ENCODE results near the gene CLCNKA. TPM values are rescaled to one million over a fixed set of nuclear protein-coding genes. Genes with fewer than 3 reads are reported as not detected.
"Not testable (repeated sequence)": the region's sequence is repeated elsewhere in the genome, so short reads cannot be mapped to it uniquely, and the experiment has no call there.

The CLCNKA gene
- total RNA-seq, 2 experiments from 2014 or later, result not detected

DNA sequence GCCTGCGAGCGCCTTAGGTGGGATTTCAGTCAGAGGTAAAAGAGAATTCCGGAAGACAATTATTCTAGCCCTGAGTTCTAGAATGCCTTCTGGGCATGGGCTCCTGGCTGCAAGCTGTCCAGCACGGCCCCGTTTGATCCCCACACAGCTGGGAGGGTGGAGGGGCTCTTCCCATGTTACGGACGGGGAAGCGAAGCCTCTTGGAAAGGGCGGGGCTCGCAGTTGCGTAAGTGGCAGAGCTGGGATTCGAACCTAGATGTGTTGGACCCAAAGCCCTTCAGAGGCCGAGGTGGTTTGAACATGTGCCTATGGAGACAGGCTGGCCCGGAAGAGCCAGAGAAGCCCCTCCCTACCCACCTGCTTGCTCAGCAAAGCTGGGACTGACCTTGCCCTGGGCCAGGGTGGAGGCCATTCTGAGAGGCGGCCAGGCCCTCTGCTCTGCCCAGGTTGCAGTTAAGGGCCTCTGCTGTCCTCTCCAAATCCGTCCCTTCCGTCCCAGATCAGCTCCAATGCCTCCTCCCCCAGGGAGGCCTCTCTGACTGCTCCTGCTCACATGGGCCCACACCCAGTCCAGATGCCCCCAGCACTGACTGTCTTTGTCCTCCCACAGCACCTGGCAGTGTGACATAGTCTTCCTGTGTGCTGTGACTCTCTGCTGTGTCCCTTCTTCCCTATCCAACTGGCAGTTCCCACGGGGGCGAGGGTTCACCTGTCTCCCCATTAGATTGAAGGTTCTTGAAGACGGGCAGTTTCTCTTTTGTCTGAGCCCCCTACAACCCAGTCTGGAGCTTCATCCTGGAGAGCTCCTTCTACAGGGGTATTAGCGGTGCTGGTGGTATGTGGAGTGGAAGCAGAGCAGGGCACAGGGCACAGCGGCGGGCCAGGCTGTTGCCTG lies 2.8 kb upstream of the CLCNKA start:
- DNase-seq (no peak), ATAC-seq (no peak)
- H3K4me3 Mint-ChIP-seq, result no peak overlapping the region
- ChIA-PET POLR2A (no interaction called here), CTCF (interaction anchor here (0.6 to 1.4 kb wide), 2 partner anchors 9 to 227 kb away, joined by 3 read pairs; no protein-coding TSS in a partner anchor)
- H3K9me3 Mint-ChIP-seq (ENCODE audit: low read depth), result no peaks in the 10 kb centered on the region
- intact Hi-C loops (cut with DNase I, micrococcal nuclease), result no loop called here
- H3K4me1 Mint-ChIP-seq, result no peaks in the 10 kb centered on the region
- no peaks in the 10 kb centered on the region for H3K27me3 Mint-ChIP-seq
- H3K36me3 Mint-ChIP-seq (ENCODE audit: low read depth), result no peaks in the 10 kb centered on the region
- no peak overlapping the region for H3K27ac Mint-ChIP-seq

DNA sequence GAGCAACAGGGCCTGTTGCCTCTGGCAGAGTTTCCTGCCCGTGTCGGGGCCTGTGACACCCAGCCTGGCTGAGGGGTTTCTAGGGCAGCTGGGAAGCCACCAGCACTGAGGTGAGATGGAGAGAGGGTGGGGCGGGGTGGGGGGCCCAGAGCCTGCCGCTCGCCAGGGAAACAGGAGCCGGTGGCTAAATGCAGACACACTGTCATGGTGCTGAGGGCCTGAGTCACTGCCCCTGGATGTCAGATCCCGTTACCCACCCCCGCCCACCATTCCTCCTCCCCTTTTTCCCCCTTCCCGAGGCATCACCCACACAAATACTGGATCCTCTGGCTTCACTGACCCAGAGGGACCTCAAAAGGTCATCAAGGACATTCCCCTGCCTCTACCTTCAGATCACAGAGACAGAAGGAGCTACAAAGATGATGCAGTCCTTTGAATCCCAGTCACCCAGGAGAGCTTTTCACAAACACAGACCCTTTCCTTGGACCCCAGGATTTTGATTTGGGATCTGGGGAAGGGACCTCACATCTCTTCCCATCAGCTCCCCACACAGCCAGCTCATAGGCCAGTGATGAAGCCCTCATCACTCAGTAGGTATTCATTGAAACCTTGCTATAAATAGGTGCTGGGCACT lies 2.1 kb upstream of the CLCNKA start:
- Mint-ChIP-seq H3K4me3 (no peak overlapping the region), H3K27me3 (no peaks in the 10 kb centered on the region), H3K27ac (no peak overlapping the region), H3K9me3 (ENCODE audit: low read depth) (no peaks in the 10 kb centered on the region), H3K36me3 (ENCODE audit: low read depth) (no peaks in the 10 kb centered on the region), H3K4me1 (no peaks in the 10 kb centered on the region)
- CTCF ChIA-PET, result interaction anchor here (1.4 kb wide), 1 partner anchor 10 kb away, joined by 3 read pairs; no protein-coding TSS in a partner anchor
- POLR2A ChIA-PET, result no interaction called here
- no peak for ATAC-seq
- no peak for DNase-seq
- intact Hi-C loops (cut with DNase I, micrococcal nuclease), result no loop called here

DNA sequence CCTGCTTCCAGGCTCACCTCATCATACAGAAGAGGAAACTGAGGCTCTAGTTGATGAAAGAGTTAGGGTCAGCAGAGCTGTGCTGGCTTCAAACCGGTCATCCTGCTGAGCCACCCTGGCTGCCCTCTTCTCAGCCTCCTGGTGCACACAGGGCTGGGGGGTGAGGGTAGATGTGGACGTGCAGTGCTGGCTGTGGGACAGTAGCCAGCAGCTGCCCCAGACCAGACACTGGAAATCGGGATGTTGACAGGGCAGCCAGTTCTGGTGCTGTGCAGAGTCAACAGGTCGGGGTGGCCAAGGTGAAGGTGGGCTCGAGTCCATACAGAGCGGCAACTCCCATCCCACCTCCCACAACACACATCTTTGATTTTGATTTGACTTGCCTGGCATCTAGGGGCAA lies 1.5 kb upstream of the CLCNKA start:
- Mint-ChIP-seq H3K4me1 (no peaks in the 10 kb centered on the region), H3K4me3 (no peak overlapping the region), H3K27ac (no peak overlapping the region), H3K27me3 (no peaks in the 10 kb centered on the region), H3K9me3 (ENCODE audit: low read depth) (no peaks in the 10 kb centered on the region), H3K36me3 (ENCODE audit: low read depth) (no peaks in the 10 kb centered on the region)
- POLR2A ChIA-PET, result no interaction called here
- no peak for DNase-seq
- intact Hi-C loops (cut with DNase I, micrococcal nuclease), result no loop called here
- CTCF ChIA-PET, result no interaction called here
- ATAC-seq, result no peak

DNA sequence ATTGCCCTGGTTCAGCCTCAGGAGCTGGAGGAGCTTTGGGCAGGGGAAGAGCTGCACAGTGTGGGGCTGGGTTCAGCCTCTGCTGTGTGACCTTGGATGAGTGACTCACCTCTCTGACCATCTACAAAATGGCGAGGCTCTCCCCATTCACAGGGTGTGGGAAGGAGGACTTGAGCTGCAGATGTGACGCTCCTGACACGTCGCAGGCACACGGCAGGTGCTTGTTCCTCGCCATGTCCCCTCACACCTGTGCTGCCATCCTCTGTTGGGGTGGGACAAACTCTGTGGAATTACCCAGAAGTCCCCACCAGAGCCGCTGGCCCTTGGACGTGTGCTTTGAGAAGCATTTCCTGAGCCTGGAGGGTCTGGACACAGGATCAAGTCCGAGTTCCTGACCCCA lies 958 bp upstream of the CLCNKA start:
- H3K27ac Mint-ChIP-seq; H3K4me3 Mint-ChIP-seq; DNase-seq; H3K4me1 Mint-ChIP-seq; H3K36me3 Mint-ChIP-seq (ENCODE audit: low read depth); H3K9me3 Mint-ChIP-seq (ENCODE audit: low read depth); CTCF ChIA-PET; H3K27me3 Mint-ChIP-seq; intact Hi-C loops (cut with DNase I, micrococcal nuclease); POLR2A ChIA-PET: not testable (repeated sequence)
- ATAC-seq, result peak; percentile 36

DNA sequence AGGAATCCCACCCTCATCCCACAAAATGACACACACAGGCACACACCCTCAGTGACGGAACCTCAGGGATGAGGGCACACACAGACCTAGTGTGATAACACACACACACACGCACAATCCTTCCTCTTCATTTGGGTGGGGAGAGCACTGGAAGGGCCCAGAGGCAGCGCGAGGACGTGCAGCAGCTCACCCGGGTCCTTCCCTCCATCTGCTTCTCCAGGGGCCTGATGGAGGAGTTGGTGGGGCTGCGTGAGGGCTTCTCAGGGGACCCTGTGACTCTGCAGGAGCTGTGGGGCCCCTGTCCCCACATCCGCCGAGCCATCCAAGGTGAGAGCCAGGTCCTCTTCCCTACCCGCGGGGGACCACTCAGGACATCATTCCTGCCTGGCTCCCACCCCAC lies 557 bp downstream of the CLCNKA start:
- Mint-ChIP-seq H3K4me1 (no peaks in the 10 kb centered on the region), H3K9me3 (ENCODE audit: low read depth) (no peaks in the 10 kb centered on the region), H3K36me3 (ENCODE audit: low read depth) (no peaks in the 10 kb centered on the region), H3K27ac (no peak overlapping the region), H3K4me3 (no peak overlapping the region), H3K27me3 (no peaks in the 10 kb centered on the region)
- DNase-seq (no peak), ATAC-seq (no peak)
- POLR2A ChIA-PET, result no interaction called here
- intact Hi-C loops (cut with DNase I, micrococcal nuclease), result no loop called here
- CTCF ChIA-PET, result interaction anchor here (0.9 kb wide), 1 partner anchor 14 kb away, joined by 3 read pairs; no protein-coding TSS in a partner anchor

DNA sequence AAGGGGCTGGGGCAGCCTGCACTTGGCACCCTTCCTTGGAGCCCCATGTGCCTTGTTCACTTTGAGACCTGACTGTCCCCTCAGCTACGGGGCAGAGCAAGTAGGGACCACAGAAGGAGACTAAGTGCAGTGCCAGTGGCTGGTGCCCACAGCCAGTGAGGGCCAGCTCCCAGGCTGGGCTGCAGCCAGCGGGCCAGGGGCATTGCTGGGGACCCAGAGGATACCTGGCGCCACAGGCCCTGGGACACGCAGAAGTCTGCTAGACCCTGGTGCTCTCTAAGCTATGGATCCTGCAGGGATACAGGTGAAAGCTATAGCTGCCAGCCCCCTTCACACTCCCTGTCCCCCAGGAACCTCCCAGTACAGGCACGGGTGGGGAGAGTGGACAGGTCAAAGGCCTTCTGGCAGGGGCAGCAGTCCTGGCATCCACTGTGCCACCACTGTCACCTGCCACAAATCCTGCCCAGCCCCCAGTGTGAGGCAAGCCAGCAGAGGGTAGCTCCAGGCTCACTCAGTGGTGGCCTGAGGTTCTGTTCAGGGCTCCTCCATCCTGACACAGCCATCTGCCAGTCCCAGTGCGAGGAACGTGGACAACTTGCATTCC lies 1.3 kb downstream of the CLCNKA start:
- ChIA-PET CTCF (interaction anchor here (0.9 kb wide), 1 partner anchor 15 kb away, joined by 3 read pairs; no protein-coding TSS in a partner anchor), POLR2A (no interaction called here)
- Mint-ChIP-seq H3K4me1 (peaks cover 2% of the 10 kb centered on the region), H3K4me3 (no peak overlapping the region), H3K27ac (no peak overlapping the region), H3K27me3 (peaks cover 3% of the 10 kb centered on the region), H3K36me3 (ENCODE audit: low read depth) (no peaks in the 10 kb centered on the region), H3K9me3 (ENCODE audit: low read depth) (no peaks in the 10 kb centered on the region)
- ATAC-seq, result no peak
- DNase-seq, result no peak
- intact Hi-C loops (cut with DNase I, micrococcal nuclease), result no loop called here

DNA sequence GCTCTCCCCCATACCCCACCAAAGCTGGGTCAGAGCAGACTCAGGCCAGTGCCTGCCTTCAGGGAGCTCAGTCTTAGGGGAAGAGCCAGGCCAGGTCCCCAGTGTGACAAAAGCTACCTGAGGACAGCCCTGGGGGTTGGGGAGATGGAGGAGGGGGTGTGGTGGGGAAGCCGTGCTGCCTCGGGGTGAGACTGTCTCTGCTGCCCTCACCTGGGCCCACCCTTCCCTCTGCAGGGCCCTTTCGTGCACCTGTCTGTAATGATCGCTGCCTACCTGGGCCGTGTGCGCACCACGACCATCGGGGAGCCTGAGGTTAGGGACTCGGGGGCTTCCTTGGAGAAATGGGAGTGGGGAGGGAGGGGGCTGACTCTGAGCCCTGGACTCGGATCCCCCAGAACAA lies 4.5 kb downstream of the CLCNKA start:
- DNase-seq; H3K4me1 Mint-ChIP-seq; H3K9me3 Mint-ChIP-seq (ENCODE audit: low read depth); CTCF ChIA-PET; POLR2A ChIA-PET; H3K27ac Mint-ChIP-seq; H3K4me3 Mint-ChIP-seq; H3K36me3 Mint-ChIP-seq (ENCODE audit: low read depth); intact Hi-C loops (cut with DNase I, micrococcal nuclease): not testable (repeated sequence)
- H3K27me3 Mint-ChIP-seq, result peaks cover 12% of the 10 kb centered on the region
- peak; percentile 11 for ATAC-seq

DNA sequence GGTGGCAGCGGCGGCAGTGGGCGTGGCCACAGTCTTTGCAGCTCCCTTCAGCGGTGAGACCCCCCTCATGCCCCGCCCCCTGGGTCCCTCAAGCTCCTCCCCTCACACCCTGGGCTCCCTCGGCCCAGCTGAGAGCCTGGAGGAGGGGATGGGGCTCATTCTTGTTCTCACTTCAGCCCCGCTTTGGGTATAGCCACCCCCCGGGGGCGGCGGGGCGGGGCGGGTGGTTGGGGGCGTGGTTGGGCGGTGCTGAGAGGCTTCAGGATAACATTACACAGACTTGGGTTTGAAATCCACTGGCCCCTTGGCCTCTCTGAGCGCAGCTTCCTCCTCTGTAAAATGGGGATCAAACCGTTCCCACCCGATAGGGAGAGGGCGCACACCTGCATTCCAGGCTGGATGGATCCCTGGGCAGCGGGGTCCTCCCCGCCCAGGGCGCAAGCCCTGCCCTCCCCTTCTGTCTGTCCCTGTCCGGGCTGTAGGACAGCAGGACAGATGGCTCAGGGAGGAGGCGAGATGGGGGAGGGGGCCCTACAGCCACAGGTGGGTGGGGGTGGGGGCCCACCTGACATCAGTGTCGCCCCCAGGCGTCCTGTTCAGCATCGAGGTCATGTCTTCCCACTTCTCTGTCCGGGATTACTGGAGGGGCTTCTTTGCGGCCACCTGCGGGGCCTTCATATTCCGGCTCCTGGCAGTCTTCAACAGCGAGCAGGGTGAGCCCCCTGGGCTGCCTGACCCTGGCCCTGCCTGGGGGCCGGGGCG lies 5.1 kb downstream of the CLCNKA start:
- POLR2A ChIA-PET, result no interaction called here
- peaks cover 12% of the 10 kb centered on the region for H3K27me3 Mint-ChIP-seq
- H3K4me3 Mint-ChIP-seq, result no peak overlapping the region
- no peak overlapping the region for H3K27ac Mint-ChIP-seq
- intact Hi-C loops (cut with DNase I, micrococcal nuclease), result no loop called here
- no peaks in the 10 kb centered on the region for H3K36me3 Mint-ChIP-seq (ENCODE audit: low read depth)
- H3K9me3 Mint-ChIP-seq (ENCODE audit: low read depth), result no peaks in the 10 kb centered on the region
- H3K4me1 Mint-ChIP-seq, result peaks cover 2% of the 10 kb centered on the region
- ATAC-seq (peak; percentile 83), DNase-seq (peak; percentile 73)
- CTCF ChIA-PET, result no interaction called here

DNA sequence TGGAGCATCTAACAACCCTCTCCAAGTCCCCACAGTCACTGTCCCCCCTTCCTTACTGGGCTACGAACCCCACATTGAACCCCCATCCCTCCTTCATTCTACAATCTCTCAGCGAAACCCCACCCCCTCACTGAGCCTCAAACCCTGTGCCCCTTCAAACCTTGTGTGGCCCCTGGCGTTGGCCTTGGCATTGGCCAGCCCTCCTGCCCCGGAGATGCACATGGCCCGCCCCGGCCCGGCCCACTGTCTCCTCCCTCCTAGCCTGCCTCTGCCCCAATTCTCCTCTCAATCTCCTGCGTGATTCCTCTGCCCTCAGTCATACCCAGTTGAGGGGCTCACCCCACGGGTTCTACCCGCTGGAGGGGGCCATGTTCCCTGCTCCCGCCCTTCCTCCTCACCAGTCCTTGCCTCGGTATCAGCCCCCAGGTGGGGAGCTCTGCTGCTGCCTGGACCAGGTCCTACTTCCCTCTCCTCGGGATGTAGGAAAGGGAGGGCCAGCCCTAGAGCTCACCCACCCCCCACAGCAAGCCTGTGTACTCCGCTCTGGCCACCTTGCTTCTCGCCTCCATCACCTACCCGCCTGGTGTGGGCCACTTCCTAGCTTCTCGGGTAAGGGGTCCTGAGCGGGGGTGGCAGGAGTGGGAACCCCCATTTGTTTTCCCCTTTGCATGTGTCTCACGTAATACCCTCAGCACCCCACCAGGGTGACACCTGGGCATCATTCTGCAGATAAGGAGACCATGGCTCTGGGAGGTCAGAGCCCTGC lies 6.6 kb downstream of the CLCNKA start:
- CTCF ChIA-PET, result interaction anchor here (0.6 to 0.9 kb wide), 2 partner anchors 22 to 233 kb away, joined by 3 to 4 read pairs; no protein-coding TSS in a partner anchor
- ATAC-seq (no peak), DNase-seq (no peak)
- POLR2A ChIA-PET, result no interaction called here
- no peaks in the 10 kb centered on the region for H3K36me3 Mint-ChIP-seq (ENCODE audit: low read depth)
- no peak overlapping the region for H3K4me3 Mint-ChIP-seq
- H3K27me3 Mint-ChIP-seq, result peaks cover 12% of the 10 kb centered on the region
- peaks cover 2% of the 10 kb centered on the region for H3K4me1 Mint-ChIP-seq
- no peaks in the 10 kb centered on the region for H3K9me3 Mint-ChIP-seq (ENCODE audit: low read depth)
- no peak overlapping the region for H3K27ac Mint-ChIP-seq
- intact Hi-C loops (cut with DNase I, micrococcal nuclease), result no loop called here

DNA sequence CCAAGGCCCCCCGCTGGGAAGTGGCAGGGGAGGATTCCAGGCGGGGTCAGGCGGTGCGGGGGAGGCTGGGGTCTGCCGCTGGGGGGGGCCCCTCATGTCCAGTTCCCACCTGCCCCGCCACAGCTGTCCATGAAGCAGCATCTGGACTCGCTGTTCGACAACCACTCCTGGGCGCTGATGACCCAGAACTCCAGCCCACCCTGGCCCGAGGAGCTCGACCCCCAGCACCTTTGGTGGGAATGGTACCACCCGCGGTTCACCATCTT lies 7.1 kb downstream of the CLCNKA start:
- POLR2A ChIA-PET; DNase-seq; ATAC-seq; intact Hi-C loops (cut with DNase I, micrococcal nuclease); H3K27ac Mint-ChIP-seq; H3K4me3 Mint-ChIP-seq; H3K4me1 Mint-ChIP-seq; H3K9me3 Mint-ChIP-seq (ENCODE audit: low read depth); H3K36me3 Mint-ChIP-seq (ENCODE audit: low read depth): not testable (repeated sequence)
- CTCF ChIA-PET, result interaction anchor here (0.9 kb wide), 1 partner anchor 22 kb away, joined by 4 read pairs; no protein-coding TSS in a partner anchor
- peaks cover 12% of the 10 kb centered on the region for H3K27me3 Mint-ChIP-seq

DNA sequence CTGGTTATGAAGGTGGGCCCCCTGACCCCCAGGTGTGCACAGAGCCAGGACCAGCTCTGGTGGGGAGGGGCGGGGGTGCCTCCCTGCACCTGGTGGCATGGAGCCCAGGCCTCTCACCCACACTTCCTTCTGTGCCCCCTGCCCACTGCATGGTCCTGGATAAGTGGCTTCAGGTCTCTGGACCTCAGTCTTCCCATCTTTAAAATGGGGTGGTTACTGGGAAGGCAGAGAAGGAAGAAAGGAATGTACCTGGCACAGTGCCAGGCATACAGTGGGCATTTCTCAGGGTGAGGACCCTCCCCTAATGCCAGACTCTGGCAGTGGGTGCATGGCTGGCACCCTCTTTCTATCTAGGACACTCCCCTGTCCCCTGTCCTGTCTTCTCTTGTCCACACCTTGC lies 7.5 kb downstream of the CLCNKA start:
- CTCF ChIA-PET, result no interaction called here
- Mint-ChIP-seq H3K27ac (no peak overlapping the region), H3K9me3 (ENCODE audit: low read depth) (no peaks in the 10 kb centered on the region), H3K36me3 (ENCODE audit: low read depth) (no peaks in the 10 kb centered on the region), H3K27me3 (peaks cover 12% of the 10 kb centered on the region), H3K4me1 (peaks cover 2% of the 10 kb centered on the region), H3K4me3 (no peak overlapping the region)
- ATAC-seq (no peak), DNase-seq (no peak)
- POLR2A ChIA-PET, result no interaction called here
- intact Hi-C loops (cut with DNase I, micrococcal nuclease), result no loop called here

Data from activated CD4-positive, alpha-beta T cell treated with anti-CD3 and anti-CD28 coated beads for 36 hours (primary cell).